A549 (cell line): ENCODE measurements around the gene PNISR. TPM values are rescaled to one million over a fixed set of nuclear protein-coding genes. Genes with fewer than 3 reads are reported as not detected.

Experiments
- ATAC-seq, 2 experiments: fragments of 200-7000 bp in 1 of 2; fragments of >200 bp in 1 of 2; cut with Nextera tagmentation in 1 of 2; cut with Tn5 transposase in 1 of 2; 3 replicates each; pipeline versions ENCODE4 v1.8.0 to v1.9.1; 2018 to 2020; ENCODE audit warnings: mild to moderate bottlenecking in 1 of 2, moderate library complexity in 1 of 2
- CTCF ChIA-PET: fragments of 300-600 bp; sonication (Branson Sonifier 250); formaldehyde crosslinking; extraction: SDS; loops from one replicate; lab custom pipeline; 2021; ENCODE audit warnings: antibody characterized with exemption, inconsistent platforms; lab: Yijun Ruan, JAX
- POLR2A ChIA-PET: fragments of 350-600 bp; formaldehyde crosslinking; extraction: SDS; loops from one replicate; lab custom pipeline; 2021; ENCODE audit warnings: antibody characterized with exemption, inconsistent platforms; lab: Yijun Ruan, JAX
- DNase-seq, 2 experiments: peaks; one replicate each; pipeline versions ENCODE4 v3.0.0 to v3.0.0-alpha.2; 2011 to 2016; ENCODE audit warnings: low read depth in 1 of 2, low spot score in 1 of 2
- FAIRE-seq: peaks from 2 replicates; lab custom pipeline; 2011; peaks lifted over from hg19 to GRCh38; lab: Jason Lieb, UNC
- H3K27ac ChIP-seq, 2 experiments: fragments of >200 bp; sonication (Bioruptor Twin); formaldehyde crosslinking; 3 replicates each; pipeline ENCODE4 v1.5.1; 2016 to 2017
- H3K4me1 ChIP-seq: fragments of >200 bp; sonication (Bioruptor Twin); formaldehyde crosslinking; 3 replicates; pipeline ENCODE4 v1.6.1; 2016
- H3K4me2 ChIP-seq: fragments of >200 bp; sonication (Bioruptor Twin); formaldehyde crosslinking; 3 replicates; pipeline ENCODE4 v1.6.1; 2016
- H3K4me3 ChIP-seq: fragments of >200 bp; sonication (Bioruptor Twin); formaldehyde crosslinking; 3 replicates; pipeline ENCODE4 v1.5.1; 2016
- H3K9me3 ChIP-seq: fragments of >200 bp; sonication (Bioruptor Twin); formaldehyde crosslinking; 3 replicates; pipeline ENCODE4 v1.6.1; 2016
- BHLHE40 ChIP-seq: IDR thresholded peaks from 2 replicates; pipeline ENCODE4 v1.6.1; 2012; ENCODE audit warnings: low read depth, low read length, inconsistent platforms
- CBX2 ChIP-seq: fragments of 200-600 bp; sonication (generic); IDR thresholded peaks from 2 replicates; pipeline ENCODE4 v1.6.1; 2016; ENCODE audit warnings: low read depth, mild to moderate bottlenecking, borderline replicate concordance
- CHD4 ChIP-seq: fragments of 200-600 bp; sonication (generic); IDR thresholded peaks from 2 replicates; pipeline ENCODE4 v1.6.1; 2016; ENCODE audit warnings: antibody characterized with exemption, mild to moderate bottlenecking, borderline replicate concordance
- EHF ChIP-seq: fragments of 250-450 bp; sonication (Bioruptor Pico); IDR thresholded peaks from 2 replicates; pipeline ENCODE4 v1.5.0; 2020; ENCODE audit warnings: mild to moderate bottlenecking
- EHMT2 ChIP-seq: fragments of 200-600 bp; sonication (generic); IDR thresholded peaks from 2 replicates; pipeline ENCODE4 v1.6.1; 2016; ENCODE audit warnings: antibody characterized with exemption, low read depth, mild to moderate bottlenecking, moderate library complexity
- ESRRA ChIP-seq: fragments of 150-350 bp; IDR thresholded peaks from 2 replicates; pipeline ENCODE4 v1.6.1; 2014; ENCODE audit warnings: mild to moderate bottlenecking, low read length, borderline replicate concordance
- FOXS1 ChIP-seq: fragments of 250-450 bp; sonication (Bioruptor Pico); IDR thresholded peaks from 2 replicates; pipeline ENCODE4 v1.5.0; 2020; ENCODE audit warnings: mild to moderate bottlenecking, moderate library complexity
- GATA3 ChIP-seq: IDR thresholded peaks from 2 replicates; pipeline ENCODE4 v1.6.1; 2012; ENCODE audit warnings: borderline replicate concordance
- HMGXB4 ChIP-seq: fragments of 250-450 bp; sonication (Bioruptor Pico); IDR thresholded peaks from 2 replicates; pipeline ENCODE4 v1.5.0; 2021; ENCODE audit warnings: mild to moderate bottlenecking, moderate library complexity, borderline replicate concordance
- HOXB13 ChIP-seq: fragments of 250-450 bp; sonication (Bioruptor Pico); IDR thresholded peaks from 2 replicates; pipeline ENCODE4 v1.5.0; 2020; ENCODE audit warnings: low read depth, mild to moderate bottlenecking, moderate library complexity
- JUN ChIP-seq, 2 experiments: fragments of >200 bp; sonication (Bioruptor Twin); formaldehyde crosslinking; IDR thresholded peaks; 2 replicates in 1 of 2; 3 replicates in 1 of 2; pipeline ENCODE4 v1.6.1; 2016 to 2017
- JUNB ChIP-seq: fragments of >200 bp; sonication (Bioruptor Twin); formaldehyde crosslinking; IDR thresholded peaks from 2 replicates; pipeline ENCODE4 v1.6.1; 2016
- KDM1A ChIP-seq: fragments of 200-600 bp; sonication (generic); IDR thresholded peaks from 2 replicates; pipeline ENCODE4 v1.6.1; 2016; ENCODE audit warnings: low read depth, mild to moderate bottlenecking
- MAFK ChIP-seq: fragments of 450-650 bp; IDR thresholded peaks from 2 replicates; pipeline ENCODE4 v1.6.1; 2014; ENCODE audit not compliant: partially characterized antibody
- MYC ChIP-seq: IDR thresholded peaks from 2 replicates; pipeline ENCODE4 v1.6.1; 2012; ENCODE audit warnings: mild to moderate bottlenecking, inconsistent platforms, low read length, improper control_type of control experiment, borderline replicate concordance
- NFE2L2 ChIP-seq: fragments of 150-350 bp; conservative IDR thresholded peaks from 2 replicates; pipeline ENCODE4 v1.6.1; 2014; ENCODE audit warnings: low read length
- NPAS2 ChIP-seq: fragments of 250-450 bp; sonication (Bioruptor Pico); IDR thresholded peaks from 2 replicates; pipeline ENCODE4 v1.8.0; 2022; ENCODE audit warnings: mild to moderate bottlenecking, moderate library complexity, borderline replicate concordance
- NR3C1 ChIP-seq: fragments of >200 bp; sonication (Bioruptor Twin); formaldehyde crosslinking; IDR thresholded peaks from 3 replicates; pipeline ENCODE4 v1.6.1; 2017
- POLR2A ChIP-seq: IDR thresholded peaks from 2 replicates; pipeline ENCODE4 v1.6.1; 2012; ENCODE audit warnings: mild to moderate bottlenecking, low read length
- REST ChIP-seq: fragments of 200-600 bp; sonication (generic); IDR thresholded peaks from 2 replicates; pipeline ENCODE4 v1.6.1; 2016; ENCODE audit warnings: antibody characterized with exemption, mild to moderate bottlenecking, moderate library complexity
- RNF2 ChIP-seq: fragments of 200-600 bp; sonication (generic); IDR thresholded peaks from 2 replicates; pipeline ENCODE4 v1.6.1; 2016; ENCODE audit warnings: low read depth, mild to moderate bottlenecking, antibody characterized with exemption, moderate library complexity, borderline replicate concordance
- SREBF2 ChIP-seq: fragments of 450-650 bp; IDR thresholded peaks from 2 replicates; pipeline ENCODE4 v1.6.1; 2014; ENCODE audit warnings: mild to moderate bottlenecking, moderate library complexity
- TFCP2L1 ChIP-seq: fragments of 250-450 bp; sonication (Bioruptor Pico); IDR thresholded peaks from 2 replicates; pipeline ENCODE4 v1.5.0; 2021; ENCODE audit warnings: mild to moderate bottlenecking
- USF2 ChIP-seq: fragments of 450-650 bp; IDR thresholded peaks from 2 replicates; pipeline ENCODE4 v1.6.1; 2014; ENCODE audit warnings: antibody characterized with exemption
- ZC3H11A ChIP-seq: fragments of 450-650 bp; IDR thresholded peaks from 2 replicates; pipeline ENCODE4 v1.6.1; 2014; ENCODE audit warnings: antibody characterized with exemption, mild to moderate bottlenecking
- WGBS: methylation state at CpG from one replicate; pipeline ENCODE4 v1.1.6; 2017; ENCODE audit errors: missing lambda C conversion rate; 5-methylcytosine and 5-hydroxymethylcytosine counted together
- polyA plus RNA-seq, 4 experiments: library from polyadenylated mRNA; depleted of rRNA in 3 of 4; stranded (reverse); fragments of >200 nt; fragmentation: RNase III in 1 of 4; extraction: RNeasy Plus Mini Kit Qiagen cat#74134 plus additional on column Dnase treatment in 1 of 4; gene quantifications; 2 replicates in 3 of 4; 3 replicates in 1 of 4; pipeline ENCODE4 v1.2.3, GENCODE V29; 2011 to 2017

The PNISR gene
- polyA plus RNA-seq, 2 of the 4 experiments (the other 2 are of a cell fraction): 51.5 to 53.7 TPM

GRCh38 chr6:99416892-99417767, 8.0 kb downstream of the PNISR start:
- ChIA-PET CTCF (no interaction called here), POLR2A (no interaction called here)
- no peak for FAIRE-seq
- Histone ChIP-seq H3K4me3 (no peak overlapping the region), H3K4me2 (no peak overlapping the region), H3K4me1 (peaks cover 4% of the 10 kb centered on the region; the same call in 1 of the 3 replicates), H3K27ac (no peak overlapping the region), H3K9me3 (no peaks in the 10 kb centered on the region)
- TF ChIP-seq FOXS1 (CRISPR knock-in tag) (no peak), EHF (no peak), ESRRA (no peak), CHD4 (no peak), RNF2 (no peak), NR3C1 (no peak), MAFK (no peak), ZC3H11A (no peak), MYC (no peak), USF2 (no peak), JUN (IDR thresholded peaks at IDR 0.05) (no peak), SREBF2 (no peak), GATA3 (no peak), JUNB (no peak), EHMT2 (no peak), NFE2L2 (no peak), KDM1A (no peak), NPAS2 (CRISPR knock-in tag) (no peak), CBX2 (no peak)
- DNase-seq: no peak
- WGBS: 88% methylated on average over 9 of the region's 9 CpGs
- ATAC-seq: no peak

- H3K4me3 ChIP-seq: no peak overlapping the region
- H3K27ac ChIP-seq: no peak overlapping the region
- no peak for ATAC-seq
- WGBS: 67% methylated on average over 2 of the region's 2 CpGs
- CTCF ChIA-PET: no interaction called here
- no peak overlapping the region for H3K4me2 ChIP-seq
- no peaks in the 10 kb centered on the region for H3K9me3 ChIP-seq
- TF ChIP-seq TFCP2L1 (CRISPR knock-in tag) (no peak), POLR2A (no peak), GATA3 (no peak), HMGXB4 (CRISPR knock-in tag) (no peak), HOXB13 (no peak), NPAS2 (CRISPR knock-in tag) (no peak), KDM1A (no peak), BHLHE40 (no peak), JUNB (no peak), REST (no peak)
- TF ChIP-seq, all 56 proteins: peak for 0
- peaks cover 4% of the 10 kb centered on the region; the same call in 1 of the 3 replicates for H3K4me1 ChIP-seq
- FAIRE-seq (no peak), DNase-seq (no peak)
- POLR2A ChIA-PET: no interaction called here
These were observed 8.9 kb downstream of the PNISR start for GRCh38 chr6:99416226-99416625.
